ENCODE results near the gene GPR162. TPM values are rescaled to one million over a fixed set of nuclear protein-coding genes. Genes with fewer than 3 reads are reported as not detected.

Gene GPR162
- total and polyA plus RNA-seq, 2 of the 4 experiments (the other 2 are of a cell fraction), result 2.9 to 6.0 TPM

GRCh38 chr12:6830999-6831398 is 9.4 kb downstream of the GPR162 start:
- no peak overlapping the region for H2AK9ac ChIP-seq (replicated peaks; ENCODE audit: low read depth, low read length, poor library complexity)
- 82% methylated on average over 2 of the region's 6 CpGs; no CpG with 5 or more reads in 1 of the 2 experiments for WGBS, 2 experiments (ENCODE audit: extremely low coverage in 2 of 2, insufficient read length in 1 of 2)
- peaks cover 17 to 69% of the 10 kb centered on the region in 2 experiments for H3K79me1 ChIP-seq (ENCODE audit: low read depth in 1 of 2, low read length in 2 of 2)
- no peak overlapping the region for H4K91ac ChIP-seq (ENCODE audit: insufficient read depth, low read depth, low read length)
- no peak overlapping the region for H2BK20ac ChIP-seq (ENCODE audit: low read depth, low read length)
- intact Hi-C loops (cut with micrococcal nuclease) (no loop called here), dilution Hi-C loops (cut with HindIII; ENCODE audit: low sequenced_read_pairs, unreplicated experiment) (no loop called here), in situ Hi-C loops (cut with MboI; ENCODE audit: low sequenced_read_pairs) (no loop called here)
- peaks cover 12% of the 10 kb centered on the region for H4K20me1 ChIP-seq (ENCODE audit: insufficient read depth, low read length)
- H3K9ac ChIP-seq (ENCODE audit: low read depth, low read length), result no peak overlapping the region
- no peak overlapping the region for H4K8ac ChIP-seq (ENCODE audit: low read depth in 2 of 2, low read length in 2 of 2)
- no TSS peak for BruUV-seq (replicated peaks)
- DNase-seq (no peak), ATAC-seq (ENCODE audit: low read depth) (no peak)
- H3K4me1 ChIP-seq (ENCODE audit: control insufficient read depth, insufficient read depth, low read length), result peaks cover 10% of the 10 kb centered on the region
- H3K4me2 ChIP-seq (ENCODE audit: low read depth, low read length), result no peak overlapping the region
- no peak overlapping the region for H3K18ac ChIP-seq (ENCODE audit: low read depth, low read length)
- no peak overlapping the region for H2AFZ ChIP-seq (replicated peaks; ENCODE audit: low read length, poor library complexity)
- H4K5ac ChIP-seq (ENCODE audit: low read depth, low read length), result no peak overlapping the region
- ChIA-PET POLR2A (ENCODE audit: unreplicated experiment) (no interaction called here), CTCF (no interaction called here)
- no peak overlapping the region for H3K56ac ChIP-seq (ENCODE audit: extremely low read depth, insufficient read depth, low read length)
- H3K4ac ChIP-seq (ENCODE audit: low read depth, low read length), result no peak overlapping the region
- H3K27ac ChIP-seq (ENCODE audit: insufficient read depth, low read length), result no peak overlapping the region
- H3K4me3 ChIP-seq (ENCODE audit: insufficient read depth, low read depth, low read length), result no peak overlapping the region
- H3K14ac ChIP-seq (replicated peaks; ENCODE audit: low read depth, low read length), result no peak overlapping the region
- H2AK5ac ChIP-seq (ENCODE audit: low read depth, low read length), result no peak overlapping the region
- H2BK120ac ChIP-seq (ENCODE audit: low read depth, low read length), result no peak overlapping the region
- no peak overlapping the region for H2BK5ac ChIP-seq (ENCODE audit: low read depth, low read length, poor library complexity, severe bottlenecking)
- no peaks in the 10 kb centered on the region for H3K9me3 ChIP-seq (ENCODE audit: control insufficient read depth, insufficient read depth, low read length)
- H3K9me1 ChIP-seq (ENCODE audit: insufficient read depth, low read length), result peaks cover 6% of the 10 kb centered on the region; the same call in 1 of the 2 replicates
- H3K27me3 ChIP-seq (ENCODE audit: control insufficient read depth, insufficient read depth, low read length), result no peaks in the 10 kb centered on the region
- no peak overlapping the region for H2BK15ac ChIP-seq (ENCODE audit: low read depth, low read length)
- no peak for TF ChIP-seq RAD21 (IDR thresholded peaks at IDR 0.05; ENCODE audit: low read length)
- no peak for TF ChIP-seq NFE2L2 (IDR thresholded peaks at IDR 0.05; ENCODE audit: low read depth, low read length)
- no peak for TF ChIP-seq MAZ (IDR thresholded peaks at IDR 0.05; ENCODE audit: borderline replicate concordance, low read depth, low read length)
- no peak for TF ChIP-seq CTCF (conservative IDR thresholded peaks at IDR 0.05; ENCODE audit: low read depth, low read length)
- TF ChIP-seq BHLHE40 (IDR thresholded peaks at IDR 0.05; ENCODE audit: low read depth, low read length), result no peak
- TF ChIP-seq, protein P1, sequence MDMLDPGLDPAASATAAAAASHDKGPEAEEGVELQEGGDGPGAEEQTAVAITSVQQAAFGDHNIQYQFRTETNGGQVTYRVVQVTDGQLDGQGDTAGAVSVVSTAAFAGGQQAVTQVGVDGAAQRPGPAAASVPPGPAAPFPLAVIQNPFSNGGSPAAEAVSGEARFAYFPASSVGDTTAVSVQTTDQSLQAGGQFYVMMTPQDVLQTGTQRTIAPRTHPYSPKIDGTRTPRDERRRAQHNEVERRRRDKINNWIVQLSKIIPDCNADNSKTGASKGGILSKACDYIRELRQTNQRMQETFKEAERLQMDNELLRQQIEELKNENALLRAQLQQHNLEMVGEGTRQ (IDR thresholded peaks at IDR 0.05; ENCODE audit: low read depth, low read length), result no peak
- no peak for TF ChIP-seq MAFK (IDR thresholded peaks at IDR 0.05; ENCODE audit: low read depth, low read length)
- TF ChIP-seq POLR2A (IDR thresholded peaks at IDR 0.05; ENCODE audit: low read depth, low read length), result no peak
- no peak for TF ChIP-seq ELK1 (IDR thresholded peaks at IDR 0.05; ENCODE audit: borderline replicate concordance, low read depth, low read length)
- no peak for TF ChIP-seq MXI1 (IDR thresholded peaks at IDR 0.05; ENCODE audit: borderline replicate concordance, low read depth, low read length)
- H3K23ac ChIP-seq (ENCODE audit: low read depth, low read length), result no peak overlapping the region
- peaks cover 35% of the 10 kb centered on the region for H3K36me3 ChIP-seq (ENCODE audit: control insufficient read depth, insufficient read depth, low read length)

Data from IMR-90 (cell line).